HepG2 (cell line): ENCODE measurements around the gene SLC6A12. TPM values are rescaled to one million over a fixed set of nuclear protein-coding genes. Genes with fewer than 3 reads are reported as not detected.

Experiments
- HOXA3 ChIP-seq: sonication (generic); formaldehyde crosslinking; IDR thresholded peaks from 2 replicates; pipeline ENCODE4 v1.5.0; 2020; ENCODE audit warnings: missing genetic modification reagents
- KDM1A ChIP-seq: IDR thresholded peaks from 2 replicates; pipeline ENCODE4 v1.6.1; 2016; ENCODE audit warnings: missing compliant biosample characterization
- LCORL ChIP-seq, 2 experiments: fragments of 450-650 bp in 1 of 2; sonication (generic) in 1 of 2; formaldehyde crosslinking in 1 of 2; IDR thresholded peaks; 2 replicates each; pipeline versions ENCODE4 v1.5.0 to v1.6.1; 2017 to 2020; ENCODE audit warnings: antibody characterized with exemption in 1 of 2, missing genetic modification reagents in 1 of 2
- MTA1 ChIP-seq: sonication (generic); formaldehyde crosslinking; IDR thresholded peaks from 2 replicates; pipeline ENCODE4 v1.4.0; 2020; ENCODE audit warnings: missing genetic modification reagents, mild to moderate bottlenecking, borderline replicate concordance
- POGZ ChIP-seq: sonication (generic); formaldehyde crosslinking; IDR thresholded peaks from 2 replicates; pipeline ENCODE4 v1.4.0; 2020; ENCODE audit warnings: mild to moderate bottlenecking, missing genetic modification reagents
- REPIN1 ChIP-seq: sonication (generic); formaldehyde crosslinking; IDR thresholded peaks from 2 replicates; pipeline ENCODE4 v1.8.0; 2022; ENCODE audit warnings: missing genetic modification reagents, low read depth, mild to moderate bottlenecking, borderline replicate concordance
- RFX5 ChIP-seq: IDR thresholded peaks from 2 replicates; pipeline ENCODE4 v1.6.1; 2011; ENCODE audit warnings: low read depth, low read length, improper control_type of control experiment
- SMYD3 ChIP-seq: sonication (generic); formaldehyde crosslinking; IDR thresholded peaks from 2 replicates; pipeline ENCODE4 v1.8.1; 2023; ENCODE audit warnings: mild to moderate bottlenecking, missing genetic modification reagents
- TARDBP ChIP-seq: sonication (generic); formaldehyde crosslinking; IDR thresholded peaks from 2 replicates; pipeline ENCODE4 v1.8.0; 2022; ENCODE audit warnings: mild to moderate bottlenecking, missing genetic modification reagents
- ZFY ChIP-seq: sonication (generic); formaldehyde crosslinking; IDR thresholded peaks from 2 replicates; pipeline ENCODE4 v1.4.0; 2020; ENCODE audit warnings: missing genetic modification reagents
- ZKSCAN8 ChIP-seq: IDR thresholded peaks from 2 replicates; pipeline ENCODE4 v1.6.1; 2016; ENCODE audit warnings: borderline replicate concordance, missing genetic modification reagents, missing compliant biosample characterization
- ZNF263 ChIP-seq: sonication (generic); formaldehyde crosslinking; IDR thresholded peaks from 2 replicates; pipeline ENCODE4 v1.4.0; 2020; ENCODE audit warnings: missing genetic modification reagents
- ZNF598 ChIP-seq: sonication (generic); formaldehyde crosslinking; IDR thresholded peaks from 2 replicates; pipeline ENCODE4 v1.5.1; 2020; ENCODE audit warnings: mild to moderate bottlenecking, missing genetic modification reagents, borderline replicate concordance
- ZNF672 ChIP-seq: sonication (generic); formaldehyde crosslinking; IDR thresholded peaks from 2 replicates; pipeline ENCODE4 v1.8.1; 2022; ENCODE audit warnings: missing genetic modification reagents
- polyA plus RNA-seq, 8 experiments: library from polyadenylated mRNA; depleted of rRNA in 3 of 8; stranded (reverse) in 7 of 8; unstranded in 1 of 8; fragments of >200 nt; fragmentation: Illumina TruSeq in 4 of 8; extraction: Trizol in 4 of 8; gene quantifications; 2 replicates each; pipeline versions ENCODE4 v1.2.1 to v1.2.3, GENCODE V29; 2011 to 2016; ENCODE audit warnings: low read depth in 4 of 8, missing spikeins in 1 of 8, mixed read lengths in 1 of 8; ENCODE audit not compliant: insufficient read depth in 1 of 8
- total RNA-seq, 5 experiments: library from RNA; depleted of rRNA; stranded (reverse); fragments of >200 nt; fragmentation: Illumina TruSeq; extraction: Trizol; gene quantifications; 2 replicates each; pipeline ENCODE4 v1.2.3, GENCODE V29; 2016; ENCODE audit warnings: low read depth in 1 of 5
- TF ChIP-seq, protein P1 (sequence below): sonication (generic); formaldehyde crosslinking; conservative IDR thresholded peaks from 2 replicates; pipeline ENCODE4 v1.8.0; 2022; ENCODE audit warnings: mild to moderate bottlenecking, moderate library complexity, missing genetic modification reagents
- TF ChIP-seq, protein P2 (sequence below): sonication (generic); formaldehyde crosslinking; conservative IDR thresholded peaks from 2 replicates; pipeline ENCODE4 v1.4.0; 2020; ENCODE audit warnings: mild to moderate bottlenecking, missing genetic modification reagents, moderate library complexity
- TF ChIP-seq, protein P3 (sequence below): sonication (generic); formaldehyde crosslinking; IDR thresholded peaks from 2 replicates; pipeline ENCODE4 v1.4.0; 2020; ENCODE audit warnings: missing genetic modification reagents

Gene SLC6A12
- total and polyA plus RNA-seq, 2 of the 13 experiments (the other 11 are each of a cell fraction or from before 2014, with no cell fraction given) = 3.7 to 18.8 TPM

DNA sequence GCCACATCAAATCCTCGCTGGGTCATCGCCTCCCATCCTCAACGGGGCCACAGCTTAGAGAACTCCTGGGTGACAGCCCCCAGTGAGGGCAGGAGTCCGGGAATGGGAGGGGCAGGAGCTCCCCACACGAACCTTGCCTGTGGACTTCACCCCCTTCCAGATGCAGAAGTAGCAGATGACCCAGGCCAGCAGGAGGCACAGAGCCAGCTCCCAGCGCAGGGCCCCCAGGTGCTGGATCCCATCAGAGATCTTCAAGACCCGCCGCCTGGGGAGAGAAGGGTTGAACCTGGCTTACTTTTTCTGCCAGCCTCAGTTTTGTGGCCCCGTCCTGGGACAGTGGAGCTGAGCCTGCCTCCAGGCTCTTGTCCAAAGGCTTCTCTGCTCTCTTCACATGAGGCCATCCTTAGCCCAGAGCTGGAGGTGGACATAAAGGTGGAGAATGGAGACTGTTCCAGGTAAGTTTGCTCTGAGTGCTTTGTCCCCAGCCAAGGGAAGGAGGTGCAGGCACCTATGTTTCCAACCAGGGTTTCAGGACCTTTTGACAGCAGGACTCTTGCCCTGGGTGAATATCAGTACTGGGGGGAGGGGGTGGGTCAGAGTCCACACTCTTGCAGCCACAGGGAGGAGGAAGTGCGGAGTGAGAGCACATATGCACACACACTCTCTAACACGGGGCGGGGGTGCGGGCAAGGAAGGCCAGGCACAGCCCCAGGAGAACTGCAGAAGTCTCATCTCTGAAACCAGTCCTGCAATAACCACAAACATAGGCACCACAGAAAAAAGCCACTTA lies 23.3 kb upstream of the SLC6A12 start (continued):
- TF ChIP-seq, protein P1, sequence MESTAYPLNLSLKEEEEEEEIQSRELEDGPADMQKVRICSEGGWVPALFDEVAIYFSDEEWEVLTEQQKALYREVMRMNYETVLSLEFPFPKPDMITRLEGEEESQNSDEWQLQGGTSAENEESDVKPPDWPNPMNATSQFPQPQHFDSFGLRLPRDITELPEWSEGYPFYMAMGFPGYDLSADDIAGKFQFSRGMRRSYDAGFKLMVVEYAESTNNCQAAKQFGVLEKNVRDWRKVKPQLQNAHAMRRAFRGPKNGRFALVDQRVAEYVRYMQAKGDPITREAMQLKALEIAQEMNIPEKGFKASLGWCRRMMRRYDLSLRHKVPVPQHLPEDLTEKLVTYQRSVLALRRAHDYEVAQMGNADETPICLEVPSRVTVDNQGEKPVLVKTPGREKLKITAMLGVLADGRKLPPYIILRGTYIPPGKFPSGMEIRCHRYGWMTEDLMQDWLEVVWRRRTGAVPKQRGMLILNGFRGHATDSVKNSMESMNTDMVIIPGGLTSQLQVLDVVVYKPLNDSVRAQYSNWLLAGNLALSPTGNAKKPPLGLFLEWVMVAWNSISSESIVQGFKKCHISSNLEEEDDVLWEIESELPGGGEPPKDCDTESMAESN (CRISPR knock-in tag) = no peak
- TF ChIP-seq RFX5 = no peak
- no peak for TF ChIP-seq ZFY
- TF ChIP-seq SMYD3 (CRISPR knock-in tag) = no peak
- peak; percentile 50; the same call in 1 of the 2 replicates for TF ChIP-seq MTA1 (CRISPR knock-in tag)
- no peak for TF ChIP-seq LCORL (IDR thresholded peaks at IDR 0.05)
- peak; percentile 79 for TF ChIP-seq LCORL (CRISPR knock-in tag; IDR thresholded peaks at IDR 0.05)
- TF ChIP-seq ZNF598 = no peak
- 0 out of 2 replicates have a peak, but pooled peaks have one; percentile 7 for TF ChIP-seq POGZ (CRISPR knock-in tag)
- TF ChIP-seq ZNF263 (CRISPR knock-in tag) = peak; percentile 76; the same call in 1 of the 2 replicates
- TF ChIP-seq TARDBP = peak; percentile 77
- no peak for TF ChIP-seq REPIN1
- no peak for TF ChIP-seq ZNF672 (CRISPR knock-in tag)
- TF ChIP-seq, protein P2, sequence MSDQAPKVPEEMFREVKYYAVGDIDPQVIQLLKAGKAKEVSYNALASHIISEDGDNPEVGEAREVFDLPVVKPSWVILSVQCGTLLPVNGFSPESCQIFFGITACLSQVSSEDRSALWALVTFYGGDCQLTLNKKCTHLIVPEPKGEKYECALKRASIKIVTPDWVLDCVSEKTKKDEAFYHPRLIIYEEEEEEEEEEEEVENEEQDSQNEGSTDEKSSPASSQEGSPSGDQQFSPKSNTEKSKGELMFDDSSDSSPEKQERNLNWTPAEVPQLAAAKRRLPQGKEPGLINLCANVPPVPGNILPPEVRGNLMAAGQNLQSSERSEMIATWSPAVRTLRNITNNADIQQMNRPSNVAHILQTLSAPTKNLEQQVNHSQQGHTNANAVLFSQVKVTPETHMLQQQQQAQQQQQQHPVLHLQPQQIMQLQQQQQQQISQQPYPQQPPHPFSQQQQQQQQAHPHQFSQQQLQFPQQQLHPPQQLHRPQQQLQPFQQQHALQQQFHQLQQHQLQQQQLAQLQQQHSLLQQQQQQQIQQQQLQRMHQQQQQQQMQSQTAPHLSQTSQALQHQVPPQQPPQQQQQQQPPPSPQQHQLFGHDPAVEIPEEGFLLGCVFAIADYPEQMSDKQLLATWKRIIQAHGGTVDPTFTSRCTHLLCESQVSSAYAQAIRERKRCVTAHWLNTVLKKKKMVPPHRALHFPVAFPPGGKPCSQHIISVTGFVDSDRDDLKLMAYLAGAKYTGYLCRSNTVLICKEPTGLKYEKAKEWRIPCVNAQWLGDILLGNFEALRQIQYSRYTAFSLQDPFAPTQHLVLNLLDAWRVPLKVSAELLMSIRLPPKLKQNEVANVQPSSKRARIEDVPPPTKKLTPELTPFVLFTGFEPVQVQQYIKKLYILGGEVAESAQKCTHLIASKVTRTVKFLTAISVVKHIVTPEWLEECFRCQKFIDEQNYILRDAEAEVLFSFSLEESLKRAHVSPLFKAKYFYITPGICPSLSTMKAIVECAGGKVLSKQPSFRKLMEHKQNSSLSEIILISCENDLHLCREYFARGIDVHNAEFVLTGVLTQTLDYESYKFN (CRISPR knock-in tag) = peak; percentile 87
- TF ChIP-seq, protein P3, sequence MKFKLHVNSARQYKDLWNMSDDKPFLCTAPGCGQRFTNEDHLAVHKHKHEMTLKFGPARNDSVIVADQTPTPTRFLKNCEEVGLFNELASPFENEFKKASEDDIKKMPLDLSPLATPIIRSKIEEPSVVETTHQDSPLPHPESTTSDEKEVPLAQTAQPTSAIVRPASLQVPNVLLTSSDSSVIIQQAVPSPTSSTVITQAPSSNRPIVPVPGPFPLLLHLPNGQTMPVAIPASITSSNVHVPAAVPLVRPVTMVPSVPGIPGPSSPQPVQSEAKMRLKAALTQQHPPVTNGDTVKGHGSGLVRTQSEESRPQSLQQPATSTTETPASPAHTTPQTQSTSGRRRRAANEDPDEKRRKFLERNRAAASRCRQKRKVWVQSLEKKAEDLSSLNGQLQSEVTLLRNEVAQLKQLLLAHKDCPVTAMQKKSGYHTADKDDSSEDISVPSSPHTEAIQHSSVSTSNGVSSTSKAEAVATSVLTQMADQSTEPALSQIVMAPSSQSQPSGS (CRISPR knock-in tag) = no peak
- no peak for TF ChIP-seq ZKSCAN8 (CRISPR knock-in tag)
- TF ChIP-seq HOXA3 = 0 out of 2 replicates have a peak, but pooled peaks have one; percentile 21
- no peak for TF ChIP-seq KDM1A (CRISPR knock-in tag)
